Body of pancreas (tissue), 4 donors: ENCODE results near the gene CASP9.

ENCODE experiments used
- POLR2A ChIP-seq, 3 donors: fragments of 450-650 bp; IDR thresholded peaks; one replicate each; pipeline ENCODE4 v1.6.1; 2016; ENCODE audit warnings: antibody characterized with exemption in 3 of 3, mild to moderate bottlenecking in 2 of 3
- TF ChIP-seq, protein P1 (sequence below), 7 experiments: fragments of 450-650 bp in 4 of 7; fragments of 200-600 bp in 3 of 7; sonication (generic) in 3 of 7; IDR thresholded peaks; one replicate each; pipeline ENCODE4 v1.5.1; 2016 to 2019; ENCODE audit warnings: antibody characterized with exemption in 7 of 7

DNA sequence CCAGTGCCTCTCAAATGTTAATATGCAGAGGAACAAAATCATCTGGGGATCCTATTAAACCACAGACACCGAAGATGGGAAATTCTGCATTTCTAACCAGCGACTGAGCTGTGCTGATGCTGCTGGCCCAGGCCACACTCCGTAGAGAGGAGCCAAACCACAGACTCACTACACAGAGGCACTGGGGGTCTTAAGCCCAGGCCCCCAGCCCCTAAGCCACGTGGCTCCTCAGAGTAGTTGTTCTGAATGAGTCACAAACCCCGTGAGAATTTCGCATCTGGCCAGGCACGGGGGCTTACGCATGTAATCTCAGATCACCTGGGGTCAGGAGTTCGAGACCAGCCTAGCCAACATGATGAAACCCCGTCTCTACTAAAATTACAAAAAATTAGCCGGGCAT, 70.3 kb downstream of the CASP9 start:
- TF ChIP-seq, protein P1, sequence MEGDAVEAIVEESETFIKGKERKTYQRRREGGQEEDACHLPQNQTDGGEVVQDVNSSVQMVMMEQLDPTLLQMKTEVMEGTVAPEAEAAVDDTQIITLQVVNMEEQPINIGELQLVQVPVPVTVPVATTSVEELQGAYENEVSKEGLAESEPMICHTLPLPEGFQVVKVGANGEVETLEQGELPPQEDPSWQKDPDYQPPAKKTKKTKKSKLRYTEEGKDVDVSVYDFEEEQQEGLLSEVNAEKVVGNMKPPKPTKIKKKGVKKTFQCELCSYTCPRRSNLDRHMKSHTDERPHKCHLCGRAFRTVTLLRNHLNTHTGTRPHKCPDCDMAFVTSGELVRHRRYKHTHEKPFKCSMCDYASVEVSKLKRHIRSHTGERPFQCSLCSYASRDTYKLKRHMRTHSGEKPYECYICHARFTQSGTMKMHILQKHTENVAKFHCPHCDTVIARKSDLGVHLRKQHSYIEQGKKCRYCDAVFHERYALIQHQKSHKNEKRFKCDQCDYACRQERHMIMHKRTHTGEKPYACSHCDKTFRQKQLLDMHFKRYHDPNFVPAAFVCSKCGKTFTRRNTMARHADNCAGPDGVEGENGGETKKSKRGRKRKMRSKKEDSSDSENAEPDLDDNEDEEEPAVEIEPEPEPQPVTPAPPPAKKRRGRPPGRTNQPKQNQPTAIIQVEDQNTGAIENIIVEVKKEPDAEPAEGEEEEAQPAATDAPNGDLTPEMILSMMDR (IDR thresholded peaks at IDR 0.05): no peak
- peak in 1 of 3 donors; percentile 3 for TF ChIP-seq POLR2A (IDR thresholded peaks at IDR 0.05)
